HepG2 (cell line): ENCODE results near the gene ATOH8. TPM values are rescaled to one million over a fixed set of nuclear protein-coding genes. Genes with fewer than 3 reads are reported as not detected.

Experiments used
- ATAC-seq: fragments of 200-7000 bp; cut with Tn5 transposase; 3 replicates; pipeline ENCODE4 v1.9.1; 2020; ENCODE audit warnings: mild to moderate bottlenecking, moderate library complexity
- BruUV-seq: library from RNA; stranded (reverse); fragments of 400-500 nt; replicated peaks from 2 replicates; lab custom pipeline; 2021; lab: Mats Ljungman, UMichigan
- CTCF ChIA-PET: fragments of 300-600 bp; formaldehyde crosslinking; extraction: SDS; loops from one replicate; lab custom pipeline; 2021; ENCODE audit warnings: low total read pairs, inconsistent platforms, low intra/inter-chr PET ratio; lab: Yijun Ruan, JAX
- POLR2A ChIA-PET: fragments of 350-600 bp; sonication (Branson Sonifier 250); formaldehyde crosslinking; loops from one replicate; lab custom pipeline; 2020; ENCODE audit warnings: antibody characterized with exemption, inconsistent platforms; lab: Yijun Ruan, JAX
- DNase-seq: peaks from one replicate; pipeline ENCODE4 v3.0.0-alpha.2; 2015; ENCODE audit warnings: low spot score
- FAIRE-seq: peaks from 3 replicates; lab custom pipeline; 2011; peaks lifted over from hg19 to GRCh38; lab: Jason Lieb, UNC
- H2AFZ ChIP-seq: one replicate; pipeline ENCODE4 v1.6.1; 2011; ENCODE audit warnings: low read length, inconsistent platforms
- H3K27ac ChIP-seq: fragments of 300-600 bp; 3 replicates; pipeline ENCODE4 v1.8.0; 2011; ENCODE audit warnings: mixed run types, mild to moderate bottlenecking, mixed read lengths, low read length, inconsistent platforms; ENCODE audit not compliant: insufficient read depth; ENCODE audit errors: extremely low read length
- H3K27me3 ChIP-seq, 2 experiments: fragments of 200-600 bp in 1 of 2; 2 replicates in 1 of 2; 3 replicates in 1 of 2; pipeline versions ENCODE4 v1.6.0 to v1.8.0; 2011; ENCODE audit warnings: low read length in 2 of 2, mild to moderate bottlenecking in 2 of 2, moderate library complexity in 2 of 2, inconsistent platforms in 1 of 2; ENCODE audit not compliant: insufficient read depth in 2 of 2, control insufficient read depth in 1 of 2
- H3K36me3 ChIP-seq, 2 experiments: fragments of 200-600 bp in 1 of 2; replicated peaks in 1 of 2; 2 replicates in 1 of 2; 3 replicates in 1 of 2; pipeline versions ENCODE4 v1.5.1 to v1.8.0; 2011; ENCODE audit warnings: low read length in 2 of 2, inconsistent platforms in 1 of 2; ENCODE audit not compliant: insufficient read depth in 2 of 2, control insufficient read depth in 1 of 2
- H3K4me1 ChIP-seq: 2 replicates; pipeline ENCODE4 v1.5.1; 2012; ENCODE audit warnings: low read length, inconsistent platforms; ENCODE audit not compliant: insufficient read depth
- H3K4me2 ChIP-seq: 2 replicates; pipeline ENCODE4 v1.6.0; 2011; ENCODE audit warnings: low read depth, low read length, inconsistent platforms
- H3K4me3 ChIP-seq, 3 experiments: fragments of 200-600 bp in 1 of 3; sonication (generic), shearing (Covaris generic) in 1 of 3; replicated peaks in 1 of 3; 2 replicates each; pipeline ENCODE4 v1.5.1; 2011 to 2016; ENCODE audit warnings: low read length in 3 of 3, inconsistent platforms in 2 of 3, low read depth in 2 of 3, mild to moderate bottlenecking in 2 of 3, control low read depth in 1 of 3, mixed read lengths in 1 of 3; ENCODE audit not compliant: insufficient read depth in 1 of 3
- H3K79me2 ChIP-seq: one replicate; pipeline ENCODE4 v1.6.1; 2011; ENCODE audit warnings: low read length, inconsistent platforms; ENCODE audit not compliant: insufficient read depth
- H3K9ac ChIP-seq: 2 replicates; pipeline ENCODE4 v1.6.0; 2011; ENCODE audit warnings: mild to moderate bottlenecking, low read depth, low read length, inconsistent platforms; ENCODE audit not compliant: insufficient read depth
- H3K9me3 ChIP-seq: 2 replicates; pipeline ENCODE4 v1.5.1; 2012; ENCODE audit warnings: mild to moderate bottlenecking, low read length
- H4K20me1 ChIP-seq: 2 replicates; pipeline ENCODE4 v1.6.0; 2011; ENCODE audit warnings: inconsistent platforms, mild to moderate bottlenecking, low read length, moderate library complexity; ENCODE audit not compliant: insufficient read depth
- CCAR2 ChIP-seq: fragments of 200-400 bp; formaldehyde crosslinking; optimal IDR thresholded peaks from 2 replicates; pipeline ENCODE3; 2018; ENCODE audit warnings: low read depth, mild to moderate bottlenecking, low read length, moderate library complexity
- LCORL ChIP-seq, 2 experiments: fragments of 450-650 bp in 1 of 2; sonication (generic) in 1 of 2; formaldehyde crosslinking in 1 of 2; IDR thresholded peaks; 2 replicates each; pipeline versions ENCODE4 v1.5.0 to v1.6.1; 2017 to 2020; ENCODE audit warnings: antibody characterized with exemption in 1 of 2, missing genetic modification reagents in 1 of 2
- MAFG ChIP-seq: sonication (generic); formaldehyde crosslinking; IDR thresholded peaks from 2 replicates; pipeline ENCODE4 v1.5.1; 2020; ENCODE audit warnings: mild to moderate bottlenecking, missing genetic modification reagents
- NFKB2 ChIP-seq: sonication (generic); formaldehyde crosslinking; IDR thresholded peaks from 2 replicates; pipeline ENCODE4 v1.4.0; 2020; ENCODE audit warnings: missing genetic modification reagents, borderline replicate concordance
- SATB2 ChIP-seq: sonication (generic); formaldehyde crosslinking; IDR thresholded peaks from 2 replicates; pipeline ENCODE4 v1.5.0; 2020; ENCODE audit warnings: missing genetic modification reagents
- SRSF9 ChIP-seq: fragments of 200-400 bp; formaldehyde crosslinking; IDR thresholded peaks from 2 replicates; pipeline ENCODE4 v1.6.1; 2018; ENCODE audit warnings: borderline replicate concordance, mild to moderate bottlenecking, low read depth, low read length; ENCODE audit not compliant: insufficient read depth, poor library complexity, severe bottlenecking
- ZNF235 ChIP-seq: sonication (generic); formaldehyde crosslinking; IDR thresholded peaks from 2 replicates; pipeline ENCODE4 v1.8.1; 2023; ENCODE audit warnings: mild to moderate bottlenecking, missing genetic modification reagents, borderline replicate concordance
- ZNF367 ChIP-seq: sonication (generic); formaldehyde crosslinking; IDR thresholded peaks from 2 replicates; pipeline ENCODE4 v1.4.0; 2020; ENCODE audit warnings: missing genetic modification reagents, borderline replicate concordance
- WGBS: methylation state at CpG from one replicate; pipeline ENCODE4 v1.1.6; 2017; ENCODE audit warnings: low lambda C conversion rate; 5-methylcytosine and 5-hydroxymethylcytosine counted together
- in situ Hi-C: cut with HindIII; loops from 2 replicates; pipeline ENCODE4 v1.10.0; 2017; ENCODE audit warnings: low pct_unique_long_range_greater_than_20kb; ENCODE audit not compliant: extremely low pct_ligation_motif_present
- intact Hi-C: fragments of 100-400 bp; cut with micrococcal nuclease; formaldehyde crosslinking; loops from one replicate; pipeline ENCODE4 v1.10.0; 2022; ENCODE audit not compliant: unreplicated experiment
- polyA plus RNA-seq, 8 experiments: library from polyadenylated mRNA; depleted of rRNA in 3 of 8; stranded (reverse) in 7 of 8; unstranded in 1 of 8; fragments of >200 nt; fragmentation: Illumina TruSeq in 4 of 8; extraction: Trizol in 4 of 8; gene quantifications; 2 replicates each; pipeline versions ENCODE4 v1.2.1 to v1.2.3, GENCODE V29; 2011 to 2016; ENCODE audit warnings: low read depth in 4 of 8, missing spikeins in 1 of 8, mixed read lengths in 1 of 8; ENCODE audit not compliant: insufficient read depth in 1 of 8
- total RNA-seq, 5 experiments: library from RNA; depleted of rRNA; stranded (reverse); fragments of >200 nt; fragmentation: Illumina TruSeq; extraction: Trizol; gene quantifications; 2 replicates each; pipeline ENCODE4 v1.2.3, GENCODE V29; 2016; ENCODE audit warnings: low read depth in 1 of 5
- TF ChIP-seq, protein P1 (sequence below): sonication (generic); formaldehyde crosslinking; conservative IDR thresholded peaks from 2 replicates; pipeline ENCODE4 v1.4.0; 2020; ENCODE audit warnings: missing genetic modification reagents
- TF ChIP-seq, protein P2 (sequence below): sonication (generic); formaldehyde crosslinking; IDR thresholded peaks from 2 replicates; pipeline ENCODE4 v1.4.0; 2020; ENCODE audit warnings: mild to moderate bottlenecking, missing genetic modification reagents, borderline replicate concordance
- TF ChIP-seq, protein P3 (sequence below): sonication (generic); formaldehyde crosslinking; IDR thresholded peaks from 2 replicates; pipeline ENCODE4 v1.5.0; 2020; ENCODE audit warnings: missing genetic modification reagents, mild to moderate bottlenecking, borderline replicate concordance
- TF ChIP-seq, protein P4 (sequence below): sonication (generic); formaldehyde crosslinking; IDR thresholded peaks from 2 replicates; pipeline ENCODE4 v1.4.0; 2020; ENCODE audit warnings: mild to moderate bottlenecking, missing genetic modification reagents, borderline replicate concordance

Gene ATOH8
- total and polyA plus RNA-seq, 2 of the 13 experiments (the other 11 are each of a cell fraction or from before 2014, with no cell fraction given) = 0.13 to 0.61 TPM

DNA sequence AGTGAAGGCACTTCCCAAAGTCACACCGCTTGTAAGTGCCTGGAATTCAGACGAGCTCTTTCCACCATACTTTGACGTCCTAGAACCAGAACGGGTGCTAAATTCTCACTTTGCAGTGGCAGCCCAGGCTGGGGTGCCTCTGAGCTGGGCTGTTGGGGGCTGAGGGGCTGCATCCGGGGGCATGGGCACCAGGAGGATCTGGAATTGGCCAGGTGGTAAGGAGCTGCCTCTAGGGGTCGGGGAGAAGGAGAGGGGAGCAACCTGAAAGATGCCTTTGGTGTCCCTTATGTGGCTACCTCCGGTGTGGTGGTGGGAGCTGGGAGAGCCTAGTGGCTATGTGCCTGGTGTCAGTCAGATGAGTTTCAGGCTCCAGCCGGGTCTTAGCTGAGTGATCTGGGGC, 7.1 kb downstream of the ATOH8 start (continued):
- TF ChIP-seq, protein P1, sequence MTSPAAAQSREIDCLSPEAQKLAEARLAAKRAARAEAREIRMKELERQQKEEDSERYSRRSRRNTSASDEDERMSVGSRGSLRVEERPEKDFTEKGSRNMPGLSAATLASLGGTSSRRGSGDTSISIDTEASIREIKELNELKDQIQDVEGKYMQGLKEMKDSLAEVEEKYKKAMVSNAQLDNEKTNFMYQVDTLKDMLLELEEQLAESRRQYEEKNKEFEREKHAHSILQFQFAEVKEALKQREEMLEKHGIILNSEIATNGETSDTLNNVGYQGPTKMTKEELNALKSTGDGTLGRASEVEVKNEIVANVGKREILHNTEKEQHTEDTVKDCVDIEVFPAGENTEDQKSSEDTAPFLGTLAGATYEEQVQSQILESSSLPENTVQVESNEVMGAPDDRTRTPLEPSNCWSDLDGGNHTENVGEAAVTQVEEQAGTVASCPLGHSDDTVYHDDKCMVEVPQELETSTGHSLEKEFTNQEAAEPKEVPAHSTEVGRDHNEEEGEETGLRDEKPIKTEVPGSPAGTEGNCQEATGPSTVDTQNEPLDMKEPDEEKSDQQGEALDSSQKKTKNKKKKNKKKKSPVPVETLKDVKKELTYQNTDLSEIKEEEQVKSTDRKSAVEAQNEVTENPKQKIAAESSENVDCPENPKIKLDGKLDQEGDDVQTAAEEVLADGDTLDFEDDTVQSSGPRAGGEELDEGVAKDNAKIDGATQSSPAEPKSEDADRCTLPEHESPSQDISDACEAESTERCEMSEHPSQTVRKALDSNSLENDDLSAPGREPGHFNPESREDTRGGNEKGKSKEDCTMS (CRISPR knock-in tag) = no peak
- no peak for TF ChIP-seq SATB2 (CRISPR knock-in tag)
- TF ChIP-seq, protein P2, sequence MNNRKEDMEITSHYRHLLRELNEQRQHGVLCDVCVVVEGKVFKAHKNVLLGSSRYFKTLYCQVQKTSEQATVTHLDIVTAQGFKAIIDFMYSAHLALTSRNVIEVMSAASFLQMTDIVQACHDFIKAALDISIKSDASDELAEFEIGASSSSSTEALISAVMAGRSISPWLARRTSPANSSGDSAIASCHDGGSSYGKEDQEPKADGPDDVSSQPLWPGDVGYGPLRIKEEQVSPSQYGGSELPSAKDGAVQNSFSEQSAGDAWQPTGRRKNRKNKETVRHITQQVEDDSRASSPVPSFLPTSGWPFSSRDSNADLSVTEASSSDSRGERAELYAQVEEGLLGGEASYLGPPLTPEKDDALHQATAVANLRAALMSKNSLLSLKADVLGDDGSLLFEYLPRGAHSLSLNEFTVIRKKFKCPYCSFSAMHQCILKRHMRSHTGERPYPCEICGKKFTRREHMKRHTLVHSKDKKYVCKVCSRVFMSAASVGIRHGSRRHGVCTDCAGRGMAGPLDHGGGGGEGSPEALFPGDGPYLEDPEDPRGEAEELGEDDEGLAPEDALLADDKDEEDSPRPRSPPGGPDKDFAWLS (CRISPR knock-in tag) = no peak
- no peak for TF ChIP-seq ZNF235
- TF ChIP-seq MAFG (CRISPR knock-in tag) = no peak

DNA sequence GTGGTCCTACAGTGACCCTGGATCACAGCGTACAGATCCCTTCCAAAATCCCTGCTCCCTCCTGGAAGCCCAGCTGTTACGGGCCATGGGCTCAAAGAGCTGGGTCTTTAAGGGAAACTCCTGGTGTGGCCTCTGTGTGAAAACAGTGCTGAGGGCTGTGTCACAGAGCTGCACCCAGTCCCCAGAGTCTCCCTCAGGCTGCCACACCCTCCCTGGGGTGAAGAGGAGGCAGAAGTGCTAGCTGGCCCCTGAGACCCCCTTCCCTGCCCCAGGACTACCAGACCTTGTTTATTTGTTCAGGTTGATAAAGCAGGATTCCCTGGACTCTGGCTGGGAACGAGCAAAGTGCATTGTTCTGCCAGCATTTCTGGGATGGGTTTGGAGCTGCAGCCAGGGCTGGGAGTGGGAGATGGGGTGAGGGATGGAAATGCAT, 7.7 kb downstream of the ATOH8 start:
- H3K27ac ChIP-seq = no peak overlapping the region
- ATAC-seq = peak; percentile 74
- intact Hi-C loops (no loop called here), in situ Hi-C loops (no loop called here)
- WGBS = 0% methylated on average over 3 of the region's 3 CpGs
- FAIRE-seq = peak; percentile 94
- H2AFZ ChIP-seq = no peak overlapping the region
- H4K20me1 ChIP-seq = no peaks in the 10 kb centered on the region
- no peaks in the 10 kb centered on the region for H3K36me3 ChIP-seq
- peak; percentile 90 for DNase-seq
- ChIA-PET CTCF (no interaction called here), POLR2A (interaction anchor here (0.8 to 1.7 kb wide), 4 partner anchors 8 to 52 kb away, joined by 3 to 11 read pairs (median 4); no protein-coding TSS in a partner anchor)
- H3K9ac ChIP-seq = peak overlapping the region; percentile 23; the same call in 1 of the 2 replicates
- BruUV-seq = no TSS peak
- H3K79me2 ChIP-seq = no peaks in the 10 kb centered on the region
- H3K9me3 ChIP-seq = no peaks in the 10 kb centered on the region
- H3K27me3 ChIP-seq = no peaks in the 10 kb centered on the region
- peak overlapping the region in 1 of 3 experiments; percentile 45; a peak in 2 of 6 replicates for H3K4me3 ChIP-seq
- H3K4me1 ChIP-seq = peaks cover 76% of the 10 kb centered on the region
- peak overlapping the region; percentile 71 for H3K4me2 ChIP-seq
- TF ChIP-seq SRSF9 (no peak), CCAR2 (no peak), ZNF367 (CRISPR knock-in tag) (no peak), NFKB2 (CRISPR knock-in tag) (0 out of 2 replicates have a peak, but pooled peaks have one; percentile 22), LCORL (IDR thresholded peaks at IDR 0.05) (no peak), LCORL (CRISPR knock-in tag; IDR thresholded peaks at IDR 0.05) (peak; percentile 95)
- TF ChIP-seq, protein P3, sequence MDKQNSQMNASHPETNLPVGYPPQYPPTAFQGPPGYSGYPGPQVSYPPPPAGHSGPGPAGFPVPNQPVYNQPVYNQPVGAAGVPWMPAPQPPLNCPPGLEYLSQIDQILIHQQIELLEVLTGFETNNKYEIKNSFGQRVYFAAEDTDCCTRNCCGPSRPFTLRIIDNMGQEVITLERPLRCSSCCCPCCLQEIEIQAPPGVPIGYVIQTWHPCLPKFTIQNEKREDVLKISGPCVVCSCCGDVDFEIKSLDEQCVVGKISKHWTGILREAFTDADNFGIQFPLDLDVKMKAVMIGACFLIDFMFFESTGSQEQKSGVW (CRISPR knock-in tag) = no peak
- TF ChIP-seq, protein P4, sequence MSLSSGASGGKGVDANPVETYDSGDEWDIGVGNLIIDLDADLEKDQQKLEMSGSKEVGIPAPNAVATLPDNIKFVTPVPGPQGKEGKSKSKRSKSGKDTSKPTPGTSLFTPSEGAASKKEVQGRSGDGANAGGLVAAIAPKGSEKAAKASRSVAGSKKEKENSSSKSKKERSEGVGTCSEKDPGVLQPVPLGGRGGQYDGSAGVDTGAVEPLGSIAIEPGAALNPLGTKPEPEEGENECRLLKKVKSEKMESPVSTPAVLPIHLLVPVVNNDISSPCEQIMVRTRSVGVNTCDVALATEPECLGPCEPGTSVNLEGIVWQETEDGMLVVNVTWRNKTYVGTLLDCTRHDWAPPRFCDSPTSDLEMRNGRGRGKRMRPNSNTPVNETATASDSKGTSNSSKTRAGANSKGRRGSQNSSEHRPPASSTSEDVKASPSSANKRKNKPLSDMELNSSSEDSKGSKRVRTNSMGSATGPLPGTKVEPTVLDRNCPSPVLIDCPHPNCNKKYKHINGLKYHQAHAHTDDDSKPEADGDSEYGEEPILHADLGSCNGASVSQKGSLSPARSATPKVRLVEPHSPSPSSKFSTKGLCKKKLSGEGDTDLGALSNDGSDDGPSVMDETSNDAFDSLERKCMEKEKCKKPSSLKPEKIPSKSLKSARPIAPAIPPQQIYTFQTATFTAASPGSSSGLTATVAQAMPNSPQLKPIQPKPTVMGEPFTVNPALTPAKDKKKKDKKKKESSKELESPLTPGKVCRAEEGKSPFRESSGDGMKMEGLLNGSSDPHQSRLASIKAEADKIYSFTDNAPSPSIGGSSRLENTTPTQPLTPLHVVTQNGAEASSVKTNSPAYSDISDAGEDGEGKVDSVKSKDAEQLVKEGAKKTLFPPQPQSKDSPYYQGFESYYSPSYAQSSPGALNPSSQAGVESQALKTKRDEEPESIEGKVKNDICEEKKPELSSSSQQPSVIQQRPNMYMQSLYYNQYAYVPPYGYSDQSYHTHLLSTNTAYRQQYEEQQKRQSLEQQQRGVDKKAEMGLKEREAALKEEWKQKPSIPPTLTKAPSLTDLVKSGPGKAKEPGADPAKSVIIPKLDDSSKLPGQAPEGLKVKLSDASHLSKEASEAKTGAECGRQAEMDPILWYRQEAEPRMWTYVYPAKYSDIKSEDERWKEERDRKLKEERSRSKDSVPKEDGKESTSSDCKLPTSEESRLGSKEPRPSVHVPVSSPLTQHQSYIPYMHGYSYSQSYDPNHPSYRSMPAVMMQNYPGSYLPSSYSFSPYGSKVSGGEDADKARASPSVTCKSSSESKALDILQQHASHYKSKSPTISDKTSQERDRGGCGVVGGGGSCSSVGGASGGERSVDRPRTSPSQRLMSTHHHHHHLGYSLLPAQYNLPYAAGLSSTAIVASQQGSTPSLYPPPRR = peak; percentile 63; the same call in 1 of the 2 replicates
